HG03432 (cell line): Measurements from ENCODE around the gene IMP4.
A peak's percentile ranks its signal among the peaks of the same experiment; 100 is the strongest.
"Not testable (repeated sequence)": the region's sequence is repeated elsewhere in the genome, so short reads cannot be mapped to it uniquely, and the experiment has no call there.

Source experiments
- ATAC-seq: cut with Tn5 transposase; IDR thresholded peaks from one replicate; pipeline ENCODE4 v1.9.1; 2021; ENCODE audit warnings: mild to moderate bottlenecking, moderate library complexity; ENCODE audit not compliant: unreplicated experiment

Gene IMP4

DNA sequence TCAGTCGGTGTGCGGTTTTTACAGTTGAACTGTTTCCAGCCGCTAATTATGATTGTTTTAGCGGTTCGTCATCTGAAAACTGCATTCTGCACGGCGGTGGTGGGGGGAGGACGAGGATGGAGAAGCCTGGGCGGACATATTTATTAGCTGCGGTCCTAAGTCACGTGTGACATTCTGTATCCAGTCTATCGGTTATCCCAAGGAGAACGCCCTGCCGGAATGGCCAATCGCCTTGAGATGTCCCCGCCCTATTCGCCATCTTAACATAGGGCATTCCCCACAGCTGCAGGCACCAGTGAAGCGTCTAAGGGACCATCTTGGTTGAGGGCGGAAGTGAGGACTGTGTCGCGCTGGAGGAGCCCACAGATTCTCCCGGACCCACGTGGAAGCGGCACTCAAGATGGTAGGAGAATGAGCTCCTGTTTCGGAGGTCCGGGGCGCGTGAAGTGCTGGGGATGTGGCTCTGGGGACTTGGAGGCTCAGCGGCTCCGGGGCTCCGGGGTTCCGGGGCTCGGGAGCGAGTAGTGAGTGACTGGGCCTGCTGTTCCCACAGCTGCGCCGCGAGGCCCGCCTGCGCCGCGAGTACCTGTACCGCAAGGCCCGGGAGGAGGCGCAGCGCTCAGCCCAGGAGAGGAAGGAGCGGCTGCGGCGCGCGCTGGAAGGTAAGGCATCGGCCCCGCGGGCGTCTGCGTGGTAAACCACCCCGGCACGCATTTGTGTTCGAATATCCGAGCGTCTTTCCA lies at the start of gene IMP4:
Gene IMP4 (plus strand): TSS at position 365 of the 743 bp plus-strand sequence. CDS start 36 bp downstream, at position 401.
- peak; percentile 86 for ATAC-seq

DNA sequence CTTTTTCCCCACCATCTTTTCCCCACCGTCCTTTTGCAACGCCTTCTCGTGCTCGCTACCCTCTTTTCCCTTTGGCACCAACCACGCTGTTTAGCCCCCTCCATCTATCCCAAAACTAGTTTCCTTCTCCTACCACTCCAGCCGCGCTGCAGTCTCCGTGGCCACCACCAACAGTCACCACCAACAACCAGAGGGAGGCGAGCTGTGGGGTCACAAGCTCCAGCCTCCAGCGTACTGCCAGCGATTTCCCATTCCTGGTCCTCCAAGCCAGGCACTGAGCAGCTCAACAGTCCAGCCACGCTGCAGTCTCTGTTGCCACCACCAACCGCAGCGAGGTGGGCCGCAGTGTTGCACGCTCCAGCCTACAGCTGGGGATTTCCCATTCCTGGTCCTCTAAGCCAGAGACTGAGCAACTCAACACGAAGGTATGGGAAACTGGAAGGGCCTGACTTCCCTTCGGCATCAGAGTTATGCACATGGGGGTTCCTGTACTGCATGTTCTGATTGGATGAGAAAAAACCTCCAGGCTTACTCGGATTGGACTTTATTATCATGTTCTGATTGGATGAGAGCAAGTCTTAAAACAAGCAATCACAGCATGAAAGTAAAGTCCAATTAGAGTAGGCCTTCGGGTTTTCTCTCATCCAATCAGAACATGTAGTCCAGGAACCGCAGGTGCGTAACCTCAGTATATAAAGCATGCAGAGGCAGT lies 42.3 kb upstream of the IMP4 start:
- no peak for ATAC-seq

DNA sequence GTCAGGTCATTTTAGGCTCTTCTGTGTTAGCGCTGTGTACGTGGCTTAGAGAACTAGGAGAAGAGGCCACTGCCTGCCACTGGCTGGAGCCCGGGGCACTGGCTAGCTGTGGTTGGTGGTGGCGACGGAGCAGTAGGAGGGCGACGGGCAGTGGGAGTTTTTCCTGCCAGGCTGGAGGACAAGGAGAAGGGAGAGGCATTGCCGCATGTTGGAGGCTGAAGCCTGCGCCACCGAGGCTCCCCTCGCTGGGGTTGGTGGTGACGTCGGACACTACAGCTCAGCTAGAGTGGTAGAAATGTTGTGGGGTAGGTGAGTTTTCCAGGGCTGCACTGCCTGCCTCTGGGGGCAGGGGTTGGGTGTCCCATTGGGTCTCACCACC lies 41.7 kb upstream of the IMP4 start:
- no peak for ATAC-seq

DNA sequence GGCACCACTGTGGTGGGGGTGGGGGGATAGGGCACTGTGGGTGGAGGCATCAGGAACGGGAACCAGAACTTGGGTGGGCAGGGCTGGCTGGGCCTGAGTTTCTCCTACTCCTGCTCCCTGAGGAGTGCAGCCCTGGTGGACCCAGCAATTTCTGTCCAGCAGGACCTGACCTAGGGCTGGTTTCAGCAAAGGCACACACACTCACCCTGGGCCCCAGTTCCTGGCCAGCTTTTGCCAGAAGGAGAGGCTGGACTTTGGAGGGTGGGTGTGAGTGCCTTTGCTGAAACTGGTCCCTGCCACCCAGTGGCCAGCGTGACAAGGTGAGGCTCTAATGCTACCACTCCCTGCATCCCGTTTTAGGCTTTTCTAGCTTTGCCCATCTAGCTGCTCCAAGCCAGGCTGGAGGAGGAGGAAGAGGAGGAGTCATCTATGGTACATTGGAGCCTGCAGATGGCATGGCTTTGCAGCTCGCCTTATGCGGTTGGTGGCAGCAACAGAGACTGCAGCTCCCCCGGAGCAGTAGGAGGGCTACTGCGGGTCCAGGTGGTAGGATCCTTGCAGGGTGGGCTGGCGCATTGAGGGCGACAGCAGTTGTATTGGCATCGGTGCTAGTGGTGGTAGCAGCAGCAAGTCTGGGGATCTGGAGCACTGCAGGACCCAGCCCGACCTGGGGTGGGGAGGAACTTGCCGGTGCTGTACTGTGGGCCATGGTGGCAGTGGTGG lies 40.4 kb upstream of the IMP4 start:
- peak; percentile 22 for ATAC-seq

- ATAC-seq, result peak; percentile 80
Observed at GRCh38 chr2:130303169-130303568, 39.5 kb upstream of the IMP4 start.

DNA sequence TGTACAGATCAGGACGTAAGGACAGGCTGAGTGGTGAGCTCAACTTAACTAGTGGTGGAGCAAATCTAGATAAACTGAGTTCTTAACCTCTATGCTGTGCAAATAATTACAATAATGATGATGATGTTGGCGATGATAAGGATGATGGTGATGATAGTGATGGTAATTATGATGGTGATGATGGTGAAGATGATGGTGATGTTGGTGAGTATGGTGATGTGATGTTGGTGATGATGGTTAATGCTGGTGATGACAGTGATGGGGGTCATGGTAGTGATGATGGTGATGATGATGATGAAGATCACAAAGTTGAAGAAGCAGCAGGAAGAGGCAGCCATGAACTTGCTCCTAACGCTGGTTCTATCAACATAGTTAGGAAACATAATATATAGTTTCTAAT lies 38.0 kb upstream of the IMP4 start:
- no peak for ATAC-seq

DNA sequence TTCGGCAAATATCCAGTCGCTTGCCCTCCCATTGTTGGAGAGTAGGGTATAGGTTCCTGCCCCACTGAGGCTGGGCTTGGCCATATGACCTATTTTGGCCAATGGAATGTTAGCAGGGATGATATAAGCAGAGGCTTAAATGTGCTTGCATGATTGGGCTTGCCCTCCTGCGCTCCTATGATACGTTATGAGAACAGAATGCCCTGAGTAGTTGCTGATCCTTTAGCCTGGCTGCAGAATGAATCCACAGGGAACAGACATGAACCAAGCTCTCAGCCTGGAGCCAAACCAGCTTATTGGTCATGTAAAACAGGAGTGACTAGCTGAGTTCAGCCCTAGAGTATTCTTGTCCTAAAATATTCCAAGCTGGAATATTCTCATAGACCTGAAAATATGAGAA lies 34.8 kb upstream of the IMP4 start:
- no peak for ATAC-seq

DNA sequence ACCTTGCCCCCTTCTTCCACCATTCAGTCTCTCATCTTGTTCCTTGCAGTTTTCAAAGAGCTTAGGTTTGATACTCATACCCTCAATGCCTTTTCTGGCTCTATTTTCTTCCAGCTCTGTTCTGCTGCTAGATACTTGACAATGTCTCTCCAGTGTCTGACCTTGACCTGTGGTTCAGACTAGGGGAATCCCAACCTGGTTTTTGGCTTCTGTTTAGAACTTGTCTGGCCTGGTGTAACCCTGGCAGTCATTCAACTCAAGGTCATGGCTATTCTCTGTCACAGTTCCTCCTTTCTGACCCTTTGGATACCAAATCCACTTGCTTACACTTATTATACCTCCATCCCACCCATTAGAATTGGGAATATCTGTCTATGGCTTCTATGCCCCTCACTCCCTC lies 31.8 kb upstream of the IMP4 start:
- ATAC-seq, result no peak

DNA sequence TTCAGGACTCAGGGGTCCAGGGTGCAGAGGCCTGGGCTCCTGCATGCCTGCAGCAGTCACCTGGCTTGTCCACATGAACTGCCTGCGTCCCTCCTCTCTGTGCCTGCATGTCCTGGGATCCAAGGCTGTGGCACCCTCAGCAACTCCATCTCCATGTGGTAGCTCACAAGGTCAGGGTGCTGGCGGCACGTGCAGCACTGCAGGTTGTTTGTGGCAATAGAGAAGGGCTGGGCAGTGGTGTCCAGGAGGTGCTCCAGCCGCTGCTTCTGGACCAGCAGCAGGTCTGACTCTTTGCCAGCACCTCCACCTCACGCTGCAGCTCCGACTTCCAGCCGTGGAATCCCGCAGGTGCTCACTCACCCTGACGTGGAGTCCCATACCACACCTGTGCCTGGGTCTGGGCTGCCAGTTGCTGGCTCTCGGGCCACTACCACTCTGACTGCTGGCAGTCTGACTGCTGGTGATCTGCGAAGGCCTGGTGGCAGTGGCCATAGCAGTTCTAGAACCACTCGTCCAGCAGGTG lies 28.8 kb upstream of the IMP4 start:
- ATAC-seq, result no peak

GRCh38 chr2:130314377-130314776 lies 28.3 kb upstream of the IMP4 start:
- ATAC-seq, result no peak

- no peak for ATAC-seq
Observed at GRCh38 chr2:130316596-130316995, 26.1 kb upstream of the IMP4 start.

DNA sequence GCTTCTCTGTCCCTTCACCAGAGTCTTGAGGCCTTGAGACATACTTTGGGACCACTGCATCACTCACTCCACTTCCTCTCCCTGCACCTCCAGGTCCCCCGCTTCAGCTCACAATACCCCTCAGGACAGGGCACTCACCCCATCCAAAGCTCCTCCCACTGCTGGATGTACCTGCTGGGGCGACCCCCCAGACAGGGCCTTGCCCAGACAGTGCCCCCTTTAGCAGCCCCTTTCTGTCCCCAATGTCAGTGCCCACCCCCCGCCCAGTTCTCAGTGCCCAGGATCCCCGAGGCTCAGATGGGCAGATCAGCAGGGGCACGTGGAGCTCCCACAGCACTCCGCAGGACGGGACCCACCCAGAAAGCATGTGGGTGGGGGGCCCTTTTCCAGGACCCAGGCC lies 23.8 kb upstream of the IMP4 start:
- no peak for ATAC-seq

DNA sequence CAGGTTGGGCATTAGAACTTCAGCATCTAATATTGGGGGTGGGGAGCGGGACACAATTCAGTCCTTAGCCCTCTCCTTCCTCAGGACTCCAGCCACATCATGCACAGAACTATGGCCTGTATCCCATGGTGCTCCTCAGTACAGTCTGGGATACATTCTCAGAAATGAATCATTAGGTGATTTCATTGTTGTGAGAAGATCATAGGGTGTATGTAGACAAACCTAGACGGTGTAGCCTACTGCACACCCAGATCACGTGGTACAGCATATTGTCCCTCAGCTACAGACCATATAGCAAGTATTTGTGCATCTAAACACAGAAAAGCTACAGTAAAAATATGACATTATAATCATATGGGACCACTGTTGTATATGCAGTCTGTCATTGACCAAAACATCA lies 23.2 kb upstream of the IMP4 start:
- no peak for ATAC-seq

DNA sequence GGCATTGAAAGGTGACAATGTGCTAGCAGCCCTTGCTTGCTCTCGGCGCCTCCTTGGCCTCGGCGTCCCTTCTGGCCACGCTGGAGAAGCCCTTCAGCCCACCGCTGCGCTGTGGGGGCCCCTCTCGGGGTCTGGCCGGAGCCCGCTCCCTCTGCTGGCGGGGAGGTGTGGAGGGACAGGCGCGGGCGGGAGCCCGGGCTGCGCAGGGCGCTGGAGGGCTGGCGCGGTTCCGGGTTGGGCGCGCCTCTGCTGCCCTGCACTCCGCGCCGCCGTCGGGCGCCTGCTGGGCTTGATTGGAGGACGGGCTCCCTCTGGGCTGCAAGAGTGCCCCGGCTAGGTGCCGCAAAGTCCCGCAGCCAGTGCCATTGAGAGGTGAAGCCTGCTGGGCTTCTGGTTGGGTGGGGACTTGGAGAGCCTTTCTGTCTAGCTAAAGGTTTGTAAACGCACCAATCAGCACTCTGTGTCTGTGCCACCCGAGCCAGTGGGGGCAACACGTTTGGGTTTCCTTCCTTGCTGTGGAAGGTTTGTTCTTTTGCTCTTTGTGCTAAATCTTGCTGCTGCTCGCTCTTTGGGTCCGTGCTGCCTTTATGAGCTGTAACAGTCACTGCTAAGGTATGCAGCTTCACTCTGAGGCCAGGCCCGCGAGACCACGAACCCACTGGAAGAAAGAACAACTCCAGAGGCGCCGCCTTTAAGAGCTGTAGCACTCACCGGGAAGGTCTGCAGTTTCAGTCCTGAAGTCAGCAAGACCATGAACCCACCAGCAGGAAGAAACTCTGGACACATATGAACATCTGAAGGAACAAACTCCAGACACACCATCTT lies 14.8 kb upstream of the IMP4 start:
- no peak for ATAC-seq

DNA sequence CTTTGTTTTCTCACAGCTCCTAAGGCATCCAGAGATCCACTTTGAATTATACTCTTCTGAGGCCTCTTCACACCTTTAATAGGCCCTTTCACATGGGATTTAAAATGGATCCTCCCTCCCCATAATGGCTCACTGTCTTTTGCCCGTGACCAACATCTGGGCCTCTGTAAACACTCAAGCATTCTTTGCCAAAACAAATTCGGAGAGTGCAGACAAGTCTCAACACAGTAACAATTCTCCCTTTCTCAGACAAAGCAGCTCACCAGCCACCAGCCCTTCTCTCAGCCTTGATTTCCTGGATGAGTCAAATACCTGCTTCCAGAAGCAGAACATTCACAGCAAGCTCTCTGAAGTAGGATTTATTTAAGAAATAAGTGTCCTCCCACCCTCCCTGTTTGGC lies 14.0 kb upstream of the IMP4 start:
- ATAC-seq, result no peak

DNA sequence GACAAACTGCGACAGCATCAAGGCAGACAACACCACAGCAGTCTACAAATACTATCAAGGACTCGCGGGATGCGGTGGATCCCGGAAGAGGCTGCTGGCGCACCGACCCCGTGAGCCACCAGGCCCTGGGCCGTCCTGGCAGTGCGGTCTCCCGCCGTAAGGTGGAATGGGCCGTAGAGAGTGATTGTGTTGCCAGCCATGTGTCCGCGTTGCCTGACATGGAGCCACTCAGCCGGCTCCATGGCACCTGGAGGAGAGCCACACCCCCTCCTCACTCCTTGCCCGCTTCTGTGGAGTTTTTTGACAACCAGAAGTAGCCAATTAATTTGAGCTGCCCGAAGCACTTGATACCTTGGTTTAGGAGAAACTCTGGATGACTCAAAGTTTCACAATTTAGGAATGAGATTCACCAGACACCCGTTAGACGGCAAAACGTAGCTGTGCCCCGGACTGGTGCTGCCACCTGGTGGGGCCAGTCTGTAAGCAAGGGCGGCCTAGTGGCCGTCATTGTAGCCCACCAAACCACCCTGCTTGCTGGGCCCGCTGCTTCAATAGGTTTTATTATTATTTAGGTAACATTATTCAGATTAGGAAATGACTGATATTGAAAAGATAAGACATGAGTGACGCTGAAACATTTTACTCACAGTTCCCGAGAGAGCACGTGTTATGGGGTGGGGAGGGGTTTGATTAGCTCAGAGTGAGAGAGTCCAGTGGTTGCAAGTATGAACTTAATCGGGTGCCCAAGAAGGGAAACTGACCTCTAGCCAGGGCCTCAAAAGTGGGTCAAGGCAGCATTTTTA lies 10.2 kb upstream of the IMP4 start:
- ATAC-seq, result peak; percentile 82

DNA sequence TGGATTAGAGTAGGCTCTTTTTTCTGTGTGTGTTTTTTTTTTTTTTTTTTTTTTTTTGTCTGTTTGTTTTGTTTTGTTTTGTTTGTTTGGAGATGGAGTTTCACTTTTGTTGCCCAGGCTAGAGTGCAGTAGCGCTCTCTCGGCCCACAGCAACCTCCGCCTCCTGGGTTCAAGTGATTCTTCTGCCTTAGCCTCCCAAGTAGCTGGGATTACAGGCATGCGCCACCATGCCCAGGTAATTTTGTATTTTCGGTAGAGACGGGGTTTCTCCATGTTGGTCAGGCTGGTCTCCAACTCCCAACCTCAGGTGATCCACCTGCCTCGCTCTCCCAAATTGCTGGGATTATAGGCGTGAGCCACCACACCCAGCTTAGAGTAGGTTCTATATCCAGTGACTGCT lies 9.4 kb upstream of the IMP4 start:
- ATAC-seq, result not testable (repeated sequence)

DNA sequence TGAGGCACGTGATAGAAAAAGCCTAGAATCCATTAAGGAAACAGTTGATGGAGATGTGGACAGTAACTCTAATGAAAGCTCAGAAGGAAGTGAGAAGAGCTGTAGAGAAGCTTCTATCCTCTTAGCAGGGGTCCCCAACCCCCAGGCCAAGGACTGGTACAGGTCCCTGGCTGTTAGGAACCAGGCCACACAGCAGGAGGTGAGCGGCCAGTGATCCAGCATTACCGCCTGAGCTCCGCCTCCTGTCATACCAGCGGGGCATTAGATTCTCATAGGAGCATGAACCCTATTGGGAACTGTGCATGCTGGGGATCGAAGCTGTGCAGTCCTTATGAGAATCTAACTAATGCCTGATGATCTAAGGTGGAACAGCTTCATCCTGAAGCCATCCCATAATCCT lies 8.7 kb upstream of the IMP4 start:
- no peak for ATAC-seq

GRCh38 chr2:130335226-130335625 lies 7.5 kb upstream of the IMP4 start:
- no peak for ATAC-seq
